Heart right ventricle (tissue), 16 donors: ENCODE data around the gene TNFRSF6B. TPM values are rescaled to one million over a fixed set of nuclear protein-coding genes. Genes with fewer than 3 reads are reported as not detected.

ENCODE experiments used
- ATAC-seq, 8 donors: fragments of 200-7000 bp; cut with Tn5 transposase; one replicate each; pipeline ENCODE4 v1.9.1; 2020; ENCODE audit warnings: mild to moderate bottlenecking in 8 of 8, moderate library complexity in 8 of 8, moderate number of reproducible peaks in 1 of 8
- DNase-seq, 2 donors: peaks; one replicate each; pipeline ENCODE4 v3.0.0-alpha.2; 2020
- H3K27ac ChIP-seq, 10 donors: fragments of 200-600 bp; sonication (generic) in 2 of 10; one replicate each; pipeline versions ENCODE4 v1.5.0 to v1.8.0; 2020 to 2022; ENCODE audit warnings: mild to moderate bottlenecking in 3 of 10
- H3K27me3 ChIP-seq, 7 donors: fragments of 200-600 bp; one replicate each; pipeline ENCODE4 v1.8.0; 2021 to 2022; ENCODE audit warnings: mild to moderate bottlenecking in 2 of 7
- H3K36me3 ChIP-seq, 9 donors: fragments of 200-600 bp; sonication (generic) in 1 of 9; one replicate each; pipeline versions ENCODE4 v1.5.0 to v1.8.0; 2020 to 2022; ENCODE audit warnings: mild to moderate bottlenecking in 2 of 9
- H3K4me1 ChIP-seq, 9 donors: fragments of 200-600 bp; sonication (generic) in 1 of 9; one replicate each; pipeline versions ENCODE4 v1.5.0 to v1.8.0; 2020 to 2022; ENCODE audit warnings: mild to moderate bottlenecking in 4 of 9
- H3K4me3 ChIP-seq, 10 donors: fragments of 200-600 bp; sonication (generic) in 2 of 10; one replicate each; pipeline versions ENCODE4 v1.5.0 to v1.8.0; 2020 to 2022; ENCODE audit warnings: mild to moderate bottlenecking in 7 of 10, moderate library complexity in 2 of 10
- H3K9me3 ChIP-seq, 11 donors: fragments of 200-600 bp in 10 of 11; sonication (generic) in 2 of 11; one replicate each; pipeline versions ENCODE4 v1.5.0 to v1.8.0; 2013 to 2022; ENCODE audit warnings: mild to moderate bottlenecking in 2 of 11, control low read depth in 1 of 11, moderate library complexity in 1 of 11
- CTCF ChIP-seq, 9 donors: fragments of 200-600 bp; sonication (generic) in 2 of 9; IDR thresholded peaks; one replicate each; pipeline versions ENCODE4 v1.5.0 to v1.8.0; 2021 to 2022; ENCODE audit warnings: antibody characterized with exemption in 9 of 9, mild to moderate bottlenecking in 5 of 9, moderate library complexity in 1 of 9
- WGBS, 2 donors: extraction: QIAGEN DNeasy Blood & Tissue Kit; methylation state at CpG; one replicate each; pipeline ENCODE4 v1.1.7; 2013; ENCODE audit warnings: inconsistent platforms in 1 of 2; 5-methylcytosine and 5-hydroxymethylcytosine counted together
- intact Hi-C, 10 donors: fragments of 100-400 bp; cut with DNase I; formaldehyde crosslinking; loops; one replicate each; pipeline versions ENCODE4 v1.11.1 to v1.14.2; 2022
- polyA plus RNA-seq, 2 donors: library from polyadenylated mRNA; stranded (reverse); fragments of 200-250 nt; gene quantifications; one replicate each; pipeline ENCODE4 v1.2.3, GENCODE V29; 2013
- total RNA-seq, 10 donors: library from RNA; stranded (reverse); fragmentation: NEBNext Ultra II Directional in 3 of 10; extraction: Animal tissue kit (Norgen Biotek cat#: 25700) in 3 of 10; gene quantifications; one replicate each; pipeline versions ENCODE4 v1.2.1 to v1.2.4, GENCODE V29; 2021 to 2023
- donor health status: Arrhythmogenic right ventricular cardiomyopathy.
- donor health status: ischemic (EF 13 %, LVEDD 7.1; RV severe dilation, severe dysfunction).
- donor health status: healthy with polysubstance abuse.
- donor health status: DM: no; HTN: yes; CAD: no.
- donor health status: DM: no; HTN: no; CAD: no.
- donor health status: ischemic (EF 25% LVEDD 6.9; RV normal size, moderate dysfunction).
- donor health status: ischemic (EF 25% LVEDD 5.7; RV mildly dilated, moderate dysfunction).
- donor health status: healthy.
- donor health status: DM: yes; HTN: yes; CAD: no.
- donor health status: Ischemic cardiomyopathy.
- donor health status: ischemic (EF 35%, LVEDD 5.7; RV mildly dilated, moderate dysfunction).
- donor health status: nonischemic (EF 11% LVEDD 7.7; RV severe dilation, severe dysfunction).
- donor health status: DM: yes; HTN: yes; CAD: no.
- donor health status: PGD.
- donor health status: ischemic (EF 29% LVEDD 5.4; RV normal size, mild dysfunction).
- donor health status: nonischemic (EF 23%, LVEDD 6.1; RV moderate dilation, normal function).

The TNFRSF6B gene
- total and polyA plus RNA-seq, 12 donors: 0.26 to 12.5 (median 0.82) TPM

- H3K9me3 ChIP-seq: no peaks in the 10 kb centered on the region
- H3K4me3 ChIP-seq: peak overlapping the region in 7 of 10 donors; percentile 26 to 79 (median 61)
- peak overlapping the region in 1 of 10 donors; percentile 89 for H3K27ac ChIP-seq
- peaks cover 28 to 45% (median 38%) of the 10 kb centered on the region in 9 donors for H3K4me1 ChIP-seq
- peaks cover 0 to 51% (median 18%) of the 10 kb centered on the region in 9 donors for H3K36me3 ChIP-seq
- TF ChIP-seq CTCF (IDR thresholded peaks at IDR 0.05): no peak
- intact Hi-C loops: loop anchor here in 1 of 10 donors (10.0 kb wide), 1 partner anchor 82 kb away; the partner anchor contains the start of genes RTEL1 and STMN3
- DNase-seq (no peak), ATAC-seq (no peak)
- 50 to 54% methylated on average over 28 to 30 of the region's 30 CpGs for WGBS, 2 donors
- H3K27me3 ChIP-seq: peaks cover 0 to 19% (median 0%) of the 10 kb centered on the region in 7 donors
Measured at GRCh38 chr20:63736893-63737694, 40.6 kb downstream of the TNFRSF6B start.

GRCh38 chr20:63737695-63737944, 41.2 kb downstream of the TNFRSF6B start:
- H3K36me3 ChIP-seq: peaks cover 0 to 56% (median 21%) of the 10 kb centered on the region in 9 donors
- no peak for TF ChIP-seq CTCF (IDR thresholded peaks at IDR 0.05)
- ATAC-seq (no peak), DNase-seq (no peak)
- WGBS, 2 donors: 4 to 14% methylated on average over 23 to 26 of the region's 26 CpGs
- peak overlapping the region in 1 of 10 donors; percentile 89 for H3K27ac ChIP-seq
- peaks cover 28 to 51% (median 38%) of the 10 kb centered on the region in 9 donors for H3K4me1 ChIP-seq
- peaks cover 0 to 19% (median 0%) of the 10 kb centered on the region in 7 donors for H3K27me3 ChIP-seq
- H3K4me3 ChIP-seq: peak overlapping the region in 9 of 10 donors; percentile 1 to 79 (median 42)
- intact Hi-C loops: loop anchor here in 1 of 10 donors (10.0 kb wide), 1 partner anchor 83 kb away; the partner anchor contains the start of genes RTEL1 and STMN3
- no peaks in the 10 kb centered on the region for H3K9me3 ChIP-seq

GRCh38 chr20:63737945-63738686, 41.7 kb downstream of the TNFRSF6B start:
- Histone ChIP-seq H3K27ac (peak overlapping the region in 8 of 10 donors; percentile 89 to 97 (median 95)), H3K36me3 (peaks cover 0 to 59% (median 26%) of the 10 kb centered on the region in 9 donors), H3K27me3 (peaks cover 0 to 19% (median 0%) of the 10 kb centered on the region in 7 donors), H3K9me3 (no peaks in the 10 kb centered on the region), H3K4me3 (peak overlapping the region; percentile 1 to 79 (median 61)), H3K4me1 (peaks cover 31 to 52% (median 38%) of the 10 kb centered on the region in 9 donors)
- no peak for ATAC-seq
- no peak for DNase-seq
- intact Hi-C loops: loop anchor here in 1 of 10 donors (10.0 kb wide), 1 partner anchor 83 kb away; the partner anchor contains the start of genes RTEL1 and STMN3
- TF ChIP-seq CTCF (IDR thresholded peaks at IDR 0.05): no peak
- WGBS, 2 donors: 30% methylated on average over 32 to 43 of the region's 43 CpGs

GRCh38 chr20:63738687-63739129, 42.3 kb downstream of the TNFRSF6B start:
- 10 to 17% methylated on average over 26 of the region's 26 CpGs for WGBS, 2 donors
- Histone ChIP-seq H3K36me3 (peaks cover 0 to 59% (median 26%) of the 10 kb centered on the region in 9 donors), H3K4me1 (peaks cover 31 to 52% (median 38%) of the 10 kb centered on the region in 9 donors), H3K27ac (peak overlapping the region; percentile 72 to 98 (median 95)), H3K27me3 (peaks cover 0 to 19% (median 0%) of the 10 kb centered on the region in 7 donors), H3K4me3 (peak overlapping the region; percentile 38 to 79 (median 62)), H3K9me3 (no peaks in the 10 kb centered on the region)
- DNase-seq (peak; percentile 67 to 78), ATAC-seq (peak; percentile 32 to 53 (median 44))
- peak in 1 of 9 donors; percentile 5 for TF ChIP-seq CTCF (IDR thresholded peaks at IDR 0.05)
- intact Hi-C loops: loop anchor here in 1 of 10 donors (10.0 kb wide), 1 partner anchor 84 kb away; the partner anchor contains the start of genes RTEL1 and STMN3
